ENCODE results near the gene VENTX.

VENTX gene

DNA sequence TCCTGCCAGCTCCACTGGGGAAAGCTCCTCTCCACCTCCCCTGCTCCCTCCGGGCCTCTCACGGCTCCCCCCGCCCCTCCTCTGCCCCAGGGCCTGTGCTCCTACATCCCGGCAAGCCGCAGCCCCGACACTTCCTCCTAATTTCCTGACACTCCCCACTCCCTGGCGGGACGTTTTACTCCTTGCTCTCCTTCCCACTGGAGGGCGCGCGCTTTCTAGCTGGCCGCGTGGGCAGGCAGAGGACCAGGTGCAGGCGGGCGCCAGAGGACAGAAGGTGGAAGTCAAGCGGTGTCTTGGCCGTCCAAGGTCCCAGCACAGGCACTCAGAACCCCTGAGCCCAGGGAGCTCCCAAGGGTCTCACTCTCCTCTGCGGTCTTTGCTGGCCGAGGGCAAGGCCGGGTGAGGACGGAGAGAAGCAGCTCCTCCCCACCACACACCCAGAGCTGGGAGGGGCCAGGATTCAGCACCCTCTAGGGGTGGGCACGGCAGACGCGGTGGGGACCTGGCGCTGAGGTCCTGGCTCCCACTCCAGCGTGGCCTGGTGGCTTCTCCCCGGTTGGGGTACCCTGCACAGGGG is 19.9 kb downstream of the VENTX start:
- TF ChIP-seq, protein P1, sequence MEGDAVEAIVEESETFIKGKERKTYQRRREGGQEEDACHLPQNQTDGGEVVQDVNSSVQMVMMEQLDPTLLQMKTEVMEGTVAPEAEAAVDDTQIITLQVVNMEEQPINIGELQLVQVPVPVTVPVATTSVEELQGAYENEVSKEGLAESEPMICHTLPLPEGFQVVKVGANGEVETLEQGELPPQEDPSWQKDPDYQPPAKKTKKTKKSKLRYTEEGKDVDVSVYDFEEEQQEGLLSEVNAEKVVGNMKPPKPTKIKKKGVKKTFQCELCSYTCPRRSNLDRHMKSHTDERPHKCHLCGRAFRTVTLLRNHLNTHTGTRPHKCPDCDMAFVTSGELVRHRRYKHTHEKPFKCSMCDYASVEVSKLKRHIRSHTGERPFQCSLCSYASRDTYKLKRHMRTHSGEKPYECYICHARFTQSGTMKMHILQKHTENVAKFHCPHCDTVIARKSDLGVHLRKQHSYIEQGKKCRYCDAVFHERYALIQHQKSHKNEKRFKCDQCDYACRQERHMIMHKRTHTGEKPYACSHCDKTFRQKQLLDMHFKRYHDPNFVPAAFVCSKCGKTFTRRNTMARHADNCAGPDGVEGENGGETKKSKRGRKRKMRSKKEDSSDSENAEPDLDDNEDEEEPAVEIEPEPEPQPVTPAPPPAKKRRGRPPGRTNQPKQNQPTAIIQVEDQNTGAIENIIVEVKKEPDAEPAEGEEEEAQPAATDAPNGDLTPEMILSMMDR (IDR thresholded peaks at IDR 0.05; ENCODE audit: insufficient read depth, low read depth, low read length, missing control alignments): peak; percentile 54
- H3K4me3 ChIP-seq (ENCODE audit: low read length): no peak overlapping the region
- peak; percentile 62 for DNase-seq (ENCODE audit: low read depth)

DNA sequence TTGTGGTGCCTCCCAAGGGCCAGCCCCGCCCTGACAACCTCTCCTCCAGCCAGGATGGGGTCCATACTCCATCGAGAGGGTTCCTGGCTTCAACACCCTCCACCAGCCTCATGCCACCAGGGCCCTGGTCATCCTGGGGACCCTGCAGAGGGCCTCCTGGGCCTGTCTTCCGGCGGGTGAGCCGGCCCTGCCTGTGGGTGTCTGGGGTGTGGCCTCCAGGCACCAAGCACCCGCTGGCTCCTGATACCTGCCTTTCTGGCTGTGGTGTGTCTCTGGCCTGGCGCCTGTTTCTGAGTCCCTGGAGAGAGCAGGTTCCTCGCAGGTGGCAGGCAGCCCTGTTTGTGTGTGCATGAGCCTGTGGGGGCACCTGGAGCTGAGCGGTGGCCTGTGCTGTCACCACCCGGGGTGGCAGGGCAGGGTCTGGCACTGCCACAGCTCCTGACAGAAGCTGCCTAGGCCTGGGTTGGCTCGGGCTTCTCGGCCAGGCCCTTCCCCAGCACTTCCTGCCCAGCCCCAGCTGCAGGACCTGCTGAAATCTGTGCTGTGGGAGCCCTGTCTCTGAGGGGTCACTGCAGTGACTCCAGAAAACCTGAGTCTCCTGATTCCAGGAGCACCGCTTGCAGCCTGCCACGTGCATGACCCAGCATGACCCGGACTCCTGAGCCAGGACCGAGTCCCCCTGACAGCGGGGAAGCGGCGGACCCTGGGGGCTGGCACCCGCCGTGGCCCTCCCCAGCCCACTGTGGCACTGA is 20.6 kb downstream of the VENTX start:
- peak; percentile 72 for DNase-seq (ENCODE audit: low read depth)
- H3K4me3 ChIP-seq (ENCODE audit: low read length): no peak overlapping the region
- TF ChIP-seq, protein P1 (IDR thresholded peaks at IDR 0.05; ENCODE audit: insufficient read depth, low read depth, low read length, missing control alignments): no peak

DNA sequence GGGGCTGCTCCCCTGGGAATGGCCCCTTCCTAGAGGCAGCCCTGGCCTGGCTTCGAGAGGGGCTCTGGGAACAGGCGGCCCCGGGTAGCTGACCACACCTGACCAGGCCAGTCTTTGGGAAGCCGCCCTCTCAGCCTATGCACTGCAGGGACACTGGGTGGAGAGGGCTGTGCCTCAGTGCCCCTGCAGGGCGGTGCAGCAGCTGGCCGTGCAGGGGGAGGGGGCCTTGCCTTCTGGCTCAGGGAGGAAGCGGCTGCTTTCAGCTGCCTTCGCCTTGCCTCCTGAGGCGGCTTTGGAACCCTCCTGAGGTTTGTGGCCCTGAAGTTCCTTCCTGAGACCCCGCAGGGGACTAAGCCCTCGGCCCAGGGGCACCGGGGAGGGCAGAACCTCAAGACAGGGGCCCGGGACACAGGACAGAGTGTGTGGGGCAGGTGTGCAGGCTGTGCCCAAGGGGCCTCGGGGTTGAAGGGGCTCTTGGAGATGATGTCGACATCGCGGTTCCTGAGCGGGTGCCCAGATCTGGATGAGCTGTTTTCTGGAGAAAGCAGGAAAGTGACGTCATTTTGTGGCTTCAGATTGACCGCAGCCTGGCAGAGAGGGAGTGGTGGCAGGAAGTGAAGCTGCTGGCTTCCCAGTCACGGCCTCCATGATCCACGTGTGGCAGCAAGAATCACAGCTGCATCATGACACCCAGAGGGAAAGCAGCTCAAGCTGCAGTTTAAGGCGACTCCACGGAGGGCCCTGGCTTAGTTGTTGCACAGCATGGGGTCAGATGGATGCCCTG is 21.4 kb downstream of the VENTX start:
- no peak overlapping the region for H3K4me3 ChIP-seq (ENCODE audit: low read length)
- peak; percentile 100 for DNase-seq (ENCODE audit: low read depth)
- TF ChIP-seq, protein P1 (IDR thresholded peaks at IDR 0.05; ENCODE audit: insufficient read depth, low read depth, low read length, missing control alignments): no peak

DNA sequence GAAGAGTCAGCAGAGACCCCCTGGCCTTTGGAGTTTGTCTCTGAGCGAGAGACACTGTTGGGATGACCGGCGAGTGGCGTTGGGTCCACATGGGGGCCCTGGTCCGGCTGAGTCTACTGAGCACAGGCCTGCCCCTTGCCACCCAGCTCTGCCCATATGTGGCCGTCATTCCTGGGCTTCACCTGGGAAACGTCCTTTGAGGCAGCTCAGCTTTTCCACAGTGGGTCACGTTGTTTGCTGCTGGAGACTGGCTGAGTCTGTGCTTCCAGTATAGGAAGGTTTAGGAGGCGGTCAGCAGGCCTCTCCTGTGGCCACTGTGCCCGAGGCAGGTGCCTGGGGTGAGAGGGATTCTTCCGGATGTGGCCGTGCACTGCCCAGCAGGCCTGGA is 21.9 kb downstream of the VENTX start:
- TF ChIP-seq, protein P1 (IDR thresholded peaks at IDR 0.05; ENCODE audit: insufficient read depth, low read depth, low read length, missing control alignments): no peak
- DNase-seq (ENCODE audit: low read depth): no peak
- no peak overlapping the region for H3K4me3 ChIP-seq (ENCODE audit: low read length)

DNA sequence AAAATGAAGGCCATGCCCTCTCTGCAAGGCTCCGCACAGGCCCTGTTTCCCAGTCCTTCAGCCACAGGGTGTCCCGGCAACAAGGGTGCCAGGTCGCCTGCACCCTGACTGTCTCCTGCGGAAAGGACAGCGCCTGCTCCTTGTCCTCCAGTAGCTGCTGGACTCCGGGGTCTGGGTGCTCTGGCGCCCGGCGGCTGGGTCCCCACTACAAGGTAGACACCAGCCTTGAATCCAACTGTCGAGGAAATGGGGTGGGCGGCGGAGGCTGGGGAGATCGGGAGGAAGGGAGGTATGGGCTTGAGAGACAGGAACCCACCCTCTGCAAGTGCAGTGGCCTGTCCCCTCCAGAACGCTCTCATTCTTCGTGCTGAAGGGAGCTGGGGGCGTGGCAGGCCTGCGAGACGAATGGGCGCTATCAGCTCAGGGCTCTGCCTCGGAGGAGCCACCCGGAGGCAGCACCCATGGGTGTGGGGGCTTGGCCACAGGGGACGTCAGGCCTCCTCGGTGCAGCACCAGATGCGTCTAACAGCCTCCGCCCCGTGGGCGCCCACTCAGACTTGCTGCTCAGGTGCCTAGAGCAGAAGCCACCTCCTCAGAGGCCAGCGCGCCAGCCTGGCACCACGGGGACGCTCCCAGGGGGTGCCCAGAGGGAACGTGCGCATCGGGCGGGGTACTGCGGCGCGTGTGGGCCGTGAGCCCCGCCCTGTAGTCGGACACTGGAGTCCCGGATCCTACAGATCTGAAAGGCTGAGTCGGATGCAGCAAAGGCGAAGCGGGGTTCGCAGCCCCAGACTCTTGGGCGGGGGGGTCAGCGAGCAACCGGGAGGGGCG is 23.5 kb downstream of the VENTX start:
- TF ChIP-seq, protein P1 (IDR thresholded peaks at IDR 0.05; ENCODE audit: insufficient read depth, low read depth, low read length, missing control alignments): no peak
- DNase-seq (ENCODE audit: low read depth): no peak
- peak overlapping the region; percentile 35 for H3K4me3 ChIP-seq (ENCODE audit: low read length)

DNA sequence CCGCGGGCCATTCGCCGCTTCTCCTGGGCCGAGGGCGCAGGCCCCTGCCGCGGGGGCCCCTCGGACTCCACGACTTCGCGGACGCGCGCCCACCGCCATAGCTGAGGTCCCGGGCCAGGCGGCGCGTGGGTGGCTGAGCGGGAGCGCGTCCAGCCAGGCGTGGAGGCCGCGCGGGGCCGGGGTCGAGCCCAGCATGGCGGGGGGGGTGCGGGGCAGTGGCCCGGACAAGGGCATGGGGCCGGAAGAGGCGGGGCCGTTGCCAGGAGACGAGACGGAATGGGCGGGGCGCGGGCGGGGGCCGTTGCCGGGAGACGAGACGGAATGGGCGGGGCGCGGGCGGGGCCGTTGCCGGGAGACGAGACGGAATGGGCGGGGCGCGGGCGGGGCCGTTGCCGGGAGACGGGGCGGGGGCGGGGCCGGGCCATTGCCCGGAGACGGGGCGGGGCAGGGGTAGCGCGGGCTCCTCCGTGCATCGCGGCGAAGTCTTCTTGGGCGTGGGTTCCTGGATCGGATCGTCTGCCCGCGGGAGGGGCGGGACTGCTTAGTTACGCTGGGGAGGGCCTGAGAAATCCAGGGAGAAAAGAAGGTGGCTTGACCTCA is 24.2 kb downstream of the VENTX start:
- TF ChIP-seq, protein P1 (IDR thresholded peaks at IDR 0.05; ENCODE audit: insufficient read depth, low read depth, low read length, missing control alignments): no peak
- peak; percentile 80 for DNase-seq (ENCODE audit: low read depth)
- H3K4me3 ChIP-seq (ENCODE audit: low read length): peak overlapping the region; percentile 35

All from epithelial cell of esophagus (primary cell).